Measurements from ENCODE around the gene SRSF5. TPM values are rescaled to one million over a fixed set of nuclear protein-coding genes. Genes with fewer than 3 reads are reported as not detected.
A peak's percentile ranks its signal among the peaks of the same experiment; 100 is the strongest.
"Not testable (repeated sequence)": the region's sequence is repeated elsewhere in the genome, so short reads cannot be mapped to it uniquely, and the experiment has no call there.

Gene SRSF5
- total RNA-seq (100 to 1,000 TPM; 190 to 540 (median 394) TPM), polyA plus RNA-seq (100 to 1,000 TPM; 141 to 314 (median 216) TPM)
- long read RNA-seq, donor 1, transcript SRSF5-217 (8 exons, 1,500 nt) = major isoform, 8 of 87 reads
- long read RNA-seq, donor 1, partial matches to known transcripts = 74 of 87 reads
- long read RNA-seq, donor 1, other reads (novel, unspliced or antisense) = 0 of 87 reads
- long read RNA-seq, donor 2, transcript SRSF5-201 (8 exons, 1,638 nt) = minor isoform, 6 of 196 reads
- long read RNA-seq, donor 2, transcript SRSF5-217 (8 exons, 1,500 nt) = minor isoform, 5 of 196 reads
- long read RNA-seq, donor 2, transcript SRSF5-208 (2 exons, 947 nt) = major isoform, 14 of 196 reads
- long read RNA-seq, donor 2, partial matches to known transcripts = 148 of 196 reads
- long read RNA-seq, donor 2, other reads (novel, unspliced or antisense) = 19 of 196 reads
- long read RNA-seq, donor 3, transcript SRSF5-217 (8 exons, 1,500 nt) = major isoform, 6 of 115 reads
- long read RNA-seq, donor 3, partial matches to known transcripts = 89 of 115 reads
- long read RNA-seq, donor 3, other reads (novel, unspliced or antisense) = 10 of 115 reads
- long read RNA-seq, donor 4, partial matches to known transcripts = 0 of 3 reads
- long read RNA-seq, donor 4, other reads (novel, unspliced or antisense) = 0 of 3 reads
- long read RNA-seq, donor 5, transcript SRSF5-217 (8 exons, 1,500 nt) = major isoform, 14 of 97 reads
- long read RNA-seq, donor 5, transcript SRSF5-208 (2 exons, 947 nt) = minor isoform, 6 of 97 reads
- long read RNA-seq, donor 5, partial matches to known transcripts = 57 of 97 reads
- long read RNA-seq, donor 5, other reads (novel, unspliced or antisense) = 16 of 97 reads
- long read RNA-seq, donor 6, transcript SRSF5-201 (8 exons, 1,638 nt) = minor isoform, 9 of 549 reads
- long read RNA-seq, donor 6, transcript SRSF5-217 (8 exons, 1,500 nt) = major isoform, 33 of 549 reads
- long read RNA-seq, donor 6, transcript SRSF5-208 (2 exons, 947 nt) = minor isoform, 29 of 549 reads
- long read RNA-seq, donor 6, partial matches to known transcripts = 424 of 549 reads
- long read RNA-seq, donor 6, other reads (novel, unspliced or antisense) = 40 of 549 reads
- long read RNA-seq, donor 7, transcript SRSF5-217 (8 exons, 1,500 nt) = major isoform, 16 of 175 reads
- long read RNA-seq, donor 7, partial matches to known transcripts = 141 of 175 reads
- long read RNA-seq, donor 7, other reads (novel, unspliced or antisense) = 8 of 175 reads
- long read RNA-seq, donor 8, transcript SRSF5-217 (8 exons, 1,500 nt) = major isoform, 11 of 252 reads
- long read RNA-seq, donor 8, transcript SRSF5-208 (2 exons, 947 nt) = minor isoform, 6 of 252 reads
- long read RNA-seq, donor 8, partial matches to known transcripts = 213 of 252 reads
- long read RNA-seq, donor 8, other reads (novel, unspliced or antisense) = 16 of 252 reads
- long read RNA-seq, donor 9, transcript SRSF5-217 (8 exons, 1,500 nt) = major isoform, 12 of 173 reads
- long read RNA-seq, donor 9, transcript SRSF5-208 (2 exons, 947 nt) = minor isoform, 7 of 173 reads
- long read RNA-seq, donor 9, partial matches to known transcripts = 147 of 173 reads
- long read RNA-seq, donor 9, other reads (novel, unspliced or antisense) = 0 of 173 reads
- long read RNA-seq, donor 10, transcript SRSF5-217 (8 exons, 1,500 nt) = major isoform, 18 of 103 reads
- long read RNA-seq, donor 10, partial matches to known transcripts = 54 of 103 reads
- long read RNA-seq, donor 10, other reads (novel, unspliced or antisense) = 20 of 103 reads

DNA sequence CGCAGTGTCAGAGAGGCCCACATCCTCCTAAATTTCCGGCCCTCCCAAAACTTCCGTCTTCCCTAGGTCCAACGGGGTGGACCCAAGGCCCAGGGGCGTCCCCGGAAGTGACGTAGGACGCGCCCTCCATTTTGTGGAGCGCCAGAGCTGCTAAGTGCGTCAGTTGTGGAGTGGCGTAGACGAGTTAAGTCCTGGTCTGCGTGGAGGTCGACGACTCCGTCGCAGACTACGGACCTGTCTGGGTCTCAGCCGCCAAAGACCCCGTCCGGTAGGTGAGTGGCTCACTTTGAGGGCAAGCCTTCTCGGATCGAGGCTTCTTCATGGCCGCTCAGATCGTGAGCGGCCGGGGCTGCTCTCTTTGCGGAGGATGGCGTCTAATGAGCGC is at the start of gene SRSF5:
Gene SRSF5, plus strand, starts transcription at position 159 of the 385 bp plus-strand sequence. CDS start 1,015 bp downstream, outside the sequence.
- H3K9me3 ChIP-seq = no peaks in the 10 kb centered on the region
- TF ChIP-seq POLR2A (IDR thresholded peaks at IDR 0.05) (peak in 2 of 4 donors; percentile 94 to 99), POLR2AphosphoS5 (IDR thresholded peaks at IDR 0.05) (peak; percentile 100), EP300 (IDR thresholded peaks at IDR 0.05) (no peak)
- TF ChIP-seq, protein P1, sequence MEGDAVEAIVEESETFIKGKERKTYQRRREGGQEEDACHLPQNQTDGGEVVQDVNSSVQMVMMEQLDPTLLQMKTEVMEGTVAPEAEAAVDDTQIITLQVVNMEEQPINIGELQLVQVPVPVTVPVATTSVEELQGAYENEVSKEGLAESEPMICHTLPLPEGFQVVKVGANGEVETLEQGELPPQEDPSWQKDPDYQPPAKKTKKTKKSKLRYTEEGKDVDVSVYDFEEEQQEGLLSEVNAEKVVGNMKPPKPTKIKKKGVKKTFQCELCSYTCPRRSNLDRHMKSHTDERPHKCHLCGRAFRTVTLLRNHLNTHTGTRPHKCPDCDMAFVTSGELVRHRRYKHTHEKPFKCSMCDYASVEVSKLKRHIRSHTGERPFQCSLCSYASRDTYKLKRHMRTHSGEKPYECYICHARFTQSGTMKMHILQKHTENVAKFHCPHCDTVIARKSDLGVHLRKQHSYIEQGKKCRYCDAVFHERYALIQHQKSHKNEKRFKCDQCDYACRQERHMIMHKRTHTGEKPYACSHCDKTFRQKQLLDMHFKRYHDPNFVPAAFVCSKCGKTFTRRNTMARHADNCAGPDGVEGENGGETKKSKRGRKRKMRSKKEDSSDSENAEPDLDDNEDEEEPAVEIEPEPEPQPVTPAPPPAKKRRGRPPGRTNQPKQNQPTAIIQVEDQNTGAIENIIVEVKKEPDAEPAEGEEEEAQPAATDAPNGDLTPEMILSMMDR (IDR thresholded peaks at IDR 0.05) = no peak
- WGBS, 5 donors = 0% methylated on average over 1 to 31 of the region's 31 CpGs
- peak within 1 kb of the TSS; percentile 97 to 100 (median 98) for H3K27ac ChIP-seq
- peak; percentile 97 to 99 for DNase-seq
- no peaks in the 10 kb centered on the region for H3K27me3 ChIP-seq
- H3K36me3 ChIP-seq = peaks cover 39 to 41% (median 40%) of the 10 kb centered on the region in 4 donors
- H3K4me3 ChIP-seq = peak within 1 kb of the TSS; percentile 67 to 84 (median 78)
- peaks cover 23 to 47% (median 43%) of the 10 kb centered on the region in 4 donors for H3K4me1 ChIP-seq
- intact Hi-C loops (cut with DNase I; ENCODE audit: low total_unique reads) = no loop called here

DNA sequence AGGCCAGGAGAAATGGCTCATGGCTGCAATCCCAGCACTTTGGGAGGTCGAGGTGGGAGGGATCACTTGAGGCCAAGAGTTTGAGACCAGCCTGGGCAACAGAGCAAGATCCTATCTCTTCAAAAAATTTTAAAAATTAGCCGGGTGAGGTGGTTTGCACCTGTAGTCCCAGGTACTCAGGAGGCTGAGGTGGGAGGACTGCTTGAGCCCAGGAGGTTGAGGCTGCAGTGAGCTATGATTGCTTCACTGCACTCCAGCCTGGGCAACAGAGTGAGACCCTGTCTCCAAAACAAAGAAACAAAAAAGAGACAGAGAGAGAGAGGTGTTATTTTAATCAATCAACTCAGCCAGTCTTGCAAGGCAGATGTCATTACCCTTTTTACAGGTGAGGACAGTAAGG is 48.3 kb upstream of the SRSF5 start:
- WGBS, 5 donors = 78 to 89% (median 87%) methylated on average over 2 of the region's 2 CpGs
- H3K9me3 ChIP-seq; H3K4me3 ChIP-seq; intact Hi-C loops (cut with DNase I; ENCODE audit: low total_unique reads); H3K27me3 ChIP-seq; H3K36me3 ChIP-seq; DNase-seq: not testable (repeated sequence)
- peaks cover 24 to 59% (median 45%) of the 10 kb centered on the region in 4 donors for H3K4me1 ChIP-seq
- H3K27ac ChIP-seq = peak overlapping the region in 3 of 5 donors; percentile 39 to 76 (median 64)

DNA sequence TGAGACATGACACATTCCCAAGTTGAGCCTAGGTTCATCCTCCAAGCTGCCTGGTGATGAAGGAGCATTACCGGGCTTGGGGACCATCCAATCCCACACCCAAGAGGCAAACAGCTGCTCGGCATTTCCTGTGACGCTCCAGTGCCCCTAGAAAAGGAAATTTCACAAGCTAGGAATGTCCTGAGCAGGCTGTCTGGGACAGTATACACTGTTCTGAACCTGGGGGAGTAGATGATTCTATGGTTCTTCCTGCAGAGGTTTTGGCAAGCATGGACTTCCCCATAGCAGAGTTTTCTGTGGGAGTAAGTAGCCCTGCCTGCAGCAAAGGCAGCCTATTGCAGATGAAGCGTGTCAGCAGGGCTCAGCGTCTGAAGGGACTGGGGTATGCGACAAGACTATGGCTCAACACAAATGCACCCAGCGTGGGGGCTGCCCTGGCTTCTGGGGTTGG is 47.4 kb upstream of the SRSF5 start:
- H3K4me3 ChIP-seq = no peak overlapping the region
- H3K4me1 ChIP-seq = peaks cover 20 to 50% (median 36%) of the 10 kb centered on the region in 4 donors
- peak overlapping the region in 4 of 5 donors; percentile 39 to 76 (median 62) for H3K27ac ChIP-seq
- 53 to 77% (median 58%) methylated on average over 7 of the region's 7 CpGs for WGBS, 5 donors
- intact Hi-C loops (cut with DNase I; ENCODE audit: low total_unique reads) = no loop called here
- TF ChIP-seq POLR2AphosphoS5 (IDR thresholded peaks at IDR 0.05) (peak; percentile 7 to 58 (median 34)), EP300 (IDR thresholded peaks at IDR 0.05) (peak; percentile 8), POLR2A (IDR thresholded peaks at IDR 0.05) (no peak)
- TF ChIP-seq, protein P1 (IDR thresholded peaks at IDR 0.05) = no peak
- no peaks in the 10 kb centered on the region for H3K27me3 ChIP-seq
- no peaks in the 10 kb centered on the region for H3K9me3 ChIP-seq
- DNase-seq = peak in 1 of 2 donors; percentile 56
- peaks cover 0 to 2% (median 1%) of the 10 kb centered on the region in 4 donors for H3K36me3 ChIP-seq

DNA sequence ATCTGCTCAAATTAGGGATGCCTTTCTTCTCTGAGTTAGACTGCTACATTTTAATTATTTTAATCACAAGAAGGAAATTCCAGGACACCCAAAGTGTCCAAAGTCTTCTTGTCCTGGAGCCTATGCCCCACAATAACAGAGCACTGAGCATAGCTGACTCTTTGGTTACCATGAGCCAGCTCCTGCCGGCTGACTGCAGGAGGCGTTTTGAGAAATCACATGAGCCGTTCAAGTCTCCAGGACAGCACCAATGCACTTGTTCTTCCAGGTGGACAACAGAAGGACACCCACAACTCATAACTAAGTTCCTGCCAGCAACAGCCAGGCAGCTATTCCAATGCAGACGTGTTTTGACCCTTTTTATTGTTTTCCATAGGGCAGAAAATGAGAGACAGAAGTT is 46.0 kb upstream of the SRSF5 start:
- 64 to 76% (median 71%) methylated on average over 4 of the region's 4 CpGs for WGBS, 5 donors
- TF ChIP-seq POLR2AphosphoS5 (IDR thresholded peaks at IDR 0.05) (no peak), EP300 (IDR thresholded peaks at IDR 0.05) (no peak)
- DNase-seq = no peak
- Histone ChIP-seq H3K27ac (peak overlapping the region in 1 of 5 donors; percentile 76), H3K4me1 (peaks cover 17 to 37% (median 25%) of the 10 kb centered on the region in 4 donors), H3K36me3 (no peaks in the 10 kb centered on the region), H3K27me3 (no peaks in the 10 kb centered on the region), H3K9me3 (no peaks in the 10 kb centered on the region), H3K4me3 (no peak overlapping the region)
- intact Hi-C loops (cut with DNase I; ENCODE audit: low total_unique reads) = no loop called here
